HCT116 (cell line): ENCODE results near the gene UBALD2.

Experiments used
- CTCF ChIP-seq, 3 experiments: fragments of 200-600 bp in 1 of 3; sonication (generic) in 1 of 3; IDR thresholded peaks in 2 of 3; conservative IDR thresholded peaks in 1 of 3; 2 replicates each; pipeline ENCODE4 v1.5.1; 2012 to 2017; ENCODE audit warnings: low read depth in 2 of 3, low read length in 2 of 3, antibody characterized with exemption in 1 of 3, borderline replicate concordance in 1 of 3, control low read depth in 1 of 3, mild to moderate bottlenecking in 1 of 3, mixed read lengths in 1 of 3, mixed run types in 1 of 3, moderate library complexity in 1 of 3; ENCODE audit not compliant: insufficient read depth in 1 of 3
- FOSL1 ChIP-seq: IDR thresholded peaks from 2 replicates; pipeline ENCODE4 v1.6.1; 2012; ENCODE audit warnings: low read depth
- JUND ChIP-seq: IDR thresholded peaks from 2 replicates; pipeline ENCODE4 v1.6.1; 2012
- MAX ChIP-seq: IDR thresholded peaks from 2 replicates; pipeline ENCODE4 v1.6.1; 2012
- POLR2A ChIP-seq: IDR thresholded peaks from 2 replicates; pipeline ENCODE4 v1.7.0; 2011; ENCODE audit warnings: borderline replicate concordance; ENCODE audit not compliant: insufficient read depth, insufficient read length; ENCODE audit errors: extremely low read depth
- POLR2AphosphoS5 ChIP-seq: IDR thresholded peaks from 2 replicates; pipeline ENCODE4 v1.6.1; 2011; ENCODE audit warnings: mild to moderate bottlenecking, low read depth, low read length, moderate library complexity
- RAD21 ChIP-seq: IDR thresholded peaks from 2 replicates; pipeline ENCODE4 v1.6.1; 2012; ENCODE audit warnings: low read depth, mild to moderate bottlenecking
- SIN3A ChIP-seq: IDR thresholded peaks from 2 replicates; pipeline ENCODE4 v1.6.1; 2012; ENCODE audit warnings: low read depth
- SP1 ChIP-seq: IDR thresholded peaks from 2 replicates; pipeline ENCODE4 v1.6.1; 2012; ENCODE audit warnings: low read depth
- ZBTB33 ChIP-seq: IDR thresholded peaks from 2 replicates; pipeline ENCODE4 v1.6.1; 2011; ENCODE audit warnings: mild to moderate bottlenecking, low read length, moderate library complexity; ENCODE audit not compliant: insufficient replicate concordance; ENCODE audit errors: extremely low read depth
- TF ChIP-seq, protein P1 (sequence below): IDR thresholded peaks from 2 replicates; pipeline ENCODE4 v1.6.1; 2012; ENCODE audit warnings: low read depth

- TF ChIP-seq CTCF (IDR thresholded peaks at IDR 0.05 in 2 of 3, conservative IDR thresholded peaks at IDR 0.05 in 1 of 3; ENCODE audit: borderline replicate concordance in 1 of 3, insufficient read depth in 1 of 3, low read depth in 2 of 3, low read length in 2 of 3) (no peak), RAD21 (no peak), SP1 (no peak), POLR2A (no peak), SIN3A (no peak), POLR2AphosphoS5 (no peak), JUND (no peak), MAX (no peak), FOSL1 (no peak), ZBTB33 (no peak)
- TF ChIP-seq, protein P1, sequence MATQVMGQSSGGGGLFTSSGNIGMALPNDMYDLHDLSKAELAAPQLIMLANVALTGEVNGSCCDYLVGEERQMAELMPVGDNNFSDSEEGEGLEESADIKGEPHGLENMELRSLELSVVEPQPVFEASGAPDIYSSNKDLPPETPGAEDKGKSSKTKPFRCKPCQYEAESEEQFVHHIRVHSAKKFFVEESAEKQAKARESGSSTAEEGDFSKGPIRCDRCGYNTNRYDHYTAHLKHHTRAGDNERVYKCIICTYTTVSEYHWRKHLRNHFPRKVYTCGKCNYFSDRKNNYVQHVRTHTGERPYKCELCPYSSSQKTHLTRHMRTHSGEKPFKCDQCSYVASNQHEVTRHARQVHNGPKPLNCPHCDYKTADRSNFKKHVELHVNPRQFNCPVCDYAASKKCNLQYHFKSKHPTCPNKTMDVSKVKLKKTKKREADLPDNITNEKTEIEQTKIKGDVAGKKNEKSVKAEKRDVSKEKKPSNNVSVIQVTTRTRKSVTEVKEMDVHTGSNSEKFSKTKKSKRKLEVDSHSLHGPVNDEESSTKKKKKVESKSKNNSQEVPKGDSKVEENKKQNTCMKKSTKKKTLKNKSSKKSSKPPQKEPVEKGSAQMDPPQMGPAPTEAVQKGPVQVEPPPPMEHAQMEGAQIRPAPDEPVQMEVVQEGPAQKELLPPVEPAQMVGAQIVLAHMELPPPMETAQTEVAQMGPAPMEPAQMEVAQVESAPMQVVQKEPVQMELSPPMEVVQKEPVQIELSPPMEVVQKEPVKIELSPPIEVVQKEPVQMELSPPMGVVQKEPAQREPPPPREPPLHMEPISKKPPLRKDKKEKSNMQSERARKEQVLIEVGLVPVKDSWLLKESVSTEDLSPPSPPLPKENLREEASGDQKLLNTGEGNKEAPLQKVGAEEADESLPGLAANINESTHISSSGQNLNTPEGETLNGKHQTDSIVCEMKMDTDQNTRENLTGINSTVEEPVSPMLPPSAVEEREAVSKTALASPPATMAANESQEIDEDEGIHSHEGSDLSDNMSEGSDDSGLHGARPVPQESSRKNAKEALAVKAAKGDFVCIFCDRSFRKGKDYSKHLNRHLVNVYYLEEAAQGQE = no peak
These were observed 27.4 kb downstream of the UBALD2 start for GRCh38 chr17:76292567-76292966.
